ENCODE measurements around the gene TNIK. TPM values are rescaled to one million over a fixed set of nuclear protein-coding genes. Genes with fewer than 3 reads are reported as not detected.

The TNIK gene
- total and polyA plus RNA-seq, 4 donors, result 3.7 to 9.8 (median 5.2) TPM

GRCh38 chr3:171339598-171339997, 120.6 kb downstream of the TNIK start:
- TF ChIP-seq RAD21 (IDR thresholded peaks at IDR 0.05), result peak in 1 of 2 donors; percentile 28
- peak in 1 of 2 donors; percentile 18 for TF ChIP-seq HNF4A (conservative IDR thresholded peaks at IDR 0.05)
- no peak for TF ChIP-seq EGR1 (IDR thresholded peaks at IDR 0.05; ENCODE audit: low read depth in 2 of 2)
- peak in 1 of 2 donors; percentile 17 for TF ChIP-seq RXRA (IDR thresholded peaks at IDR 0.05)
- no peaks in the 10 kb centered on the region for H3K36me3 ChIP-seq (ENCODE audit: control insufficient read depth in 4 of 4, insufficient read depth in 3 of 4, low read depth in 1 of 4, low read length in 3 of 4)
- no peaks in the 10 kb centered on the region for H3K9me3 ChIP-seq (ENCODE audit: control insufficient read depth in 4 of 4, low read length in 3 of 4)
- 36% methylated on average over 4 of the region's 4 CpGs for WGBS
- H3K9ac ChIP-seq (ENCODE audit: low read depth in 1 of 2, low read length in 2 of 2), result no peak overlapping the region
- DNase-seq (ENCODE audit: low spot score), result no peak
- no peak overlapping the region for H3K27ac ChIP-seq (ENCODE audit: low read depth in 1 of 2, low read length in 2 of 2)
- peaks cover 6 to 14% (median 12%) of the 10 kb centered on the region in 4 donors for H3K4me1 ChIP-seq (ENCODE audit: control insufficient read depth in 4 of 4, insufficient read depth in 4 of 4, low read length in 3 of 4)
- H3K27me3 ChIP-seq (ENCODE audit: control insufficient read depth in 4 of 4, insufficient read depth in 4 of 4, low read length in 3 of 4), result no peaks in the 10 kb centered on the region
- no peak overlapping the region for H3K4me3 ChIP-seq (ENCODE audit: low read depth in 1 of 3, low read length in 3 of 3)

- no peak overlapping the region for H3K4me3 ChIP-seq (ENCODE audit: low read depth in 1 of 3, low read length in 3 of 3)
- H3K4me1 ChIP-seq (ENCODE audit: control insufficient read depth in 4 of 4, insufficient read depth in 4 of 4, low read length in 3 of 4), result peaks cover 6 to 20% (median 14%) of the 10 kb centered on the region in 4 donors
- no peak overlapping the region for H3K27ac ChIP-seq (ENCODE audit: low read depth in 1 of 2, low read length in 2 of 2)
- TF ChIP-seq EGR1 (IDR thresholded peaks at IDR 0.05; ENCODE audit: low read depth in 2 of 2) (no peak), NR2F2 (IDR thresholded peaks at IDR 0.05) (no peak), CTCF (IDR thresholded peaks at IDR 0.05; ENCODE audit: low read depth, low read length, missing input control) (no peak), GABPA (IDR thresholded peaks at IDR 0.05 in 1 of 2, conservative IDR thresholded peaks at IDR 0.05 in 1 of 2) (no peak), REST (IDR thresholded peaks at IDR 0.05) (no peak), ATF3 (IDR thresholded peaks at IDR 0.05) (no peak), RAD21 (IDR thresholded peaks at IDR 0.05) (no peak), ZBTB33 (IDR thresholded peaks at IDR 0.05) (no peak), JUND (IDR thresholded peaks at IDR 0.05) (no peak), YY1 (IDR thresholded peaks at IDR 0.05) (no peak), TAF1 (conservative IDR thresholded peaks at IDR 0.05) (no peak), FOXA1 (IDR thresholded peaks at IDR 0.05) (no peak), FOXA2 (IDR thresholded peaks at IDR 0.05) (no peak), RXRA (IDR thresholded peaks at IDR 0.05) (no peak), HNF4A (conservative IDR thresholded peaks at IDR 0.05) (no peak), MAX (IDR thresholded peaks at IDR 0.05) (no peak)
- WGBS, result 67% methylated on average over 1 of the region's 1 CpG
- H3K36me3 ChIP-seq (ENCODE audit: control insufficient read depth in 4 of 4, insufficient read depth in 3 of 4, low read depth in 1 of 4, low read length in 3 of 4), result no peaks in the 10 kb centered on the region
- no peaks in the 10 kb centered on the region for H3K9me3 ChIP-seq (ENCODE audit: control insufficient read depth in 4 of 4, low read length in 3 of 4)
- H3K9ac ChIP-seq (ENCODE audit: low read depth in 1 of 2, low read length in 2 of 2), result no peak overlapping the region
- no peaks in the 10 kb centered on the region for H3K27me3 ChIP-seq (ENCODE audit: control insufficient read depth in 4 of 4, insufficient read depth in 4 of 4, low read length in 3 of 4)
- DNase-seq (ENCODE audit: low spot score), result no peak
Measured at GRCh38 chr3:171336406-171336805, 123.8 kb downstream of the TNIK start.
